ENCODE data around the gene CMC2. TPM values are rescaled to one million over a fixed set of nuclear protein-coding genes. Genes with fewer than 3 reads are reported as not detected.
A peak's percentile ranks its signal among the peaks of the same experiment; 100 is the strongest.

CMC2 gene
- total RNA-seq, 2 donors from 2014 or later = 20.5 to 61.7 TPM

DNA sequence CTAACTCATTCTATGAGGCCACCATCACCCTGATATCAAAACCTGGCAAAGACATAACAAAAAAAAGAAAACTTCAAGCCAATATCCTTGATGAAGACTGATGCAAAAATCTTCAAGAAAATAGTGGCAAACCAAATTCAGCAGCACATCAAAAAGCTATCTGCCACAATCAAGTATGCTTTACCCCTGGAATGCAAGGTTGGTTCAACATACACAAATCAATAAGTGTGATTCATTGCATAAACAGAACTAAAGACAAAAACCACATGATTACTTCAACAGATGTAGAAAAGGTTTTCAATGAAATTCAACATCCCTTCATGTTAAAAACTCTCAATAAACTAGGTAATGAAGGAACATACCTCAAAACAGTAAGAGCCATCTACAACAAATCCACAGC is 48.4 kb downstream of the CMC2 start:
- TF ChIP-seq, protein P1, sequence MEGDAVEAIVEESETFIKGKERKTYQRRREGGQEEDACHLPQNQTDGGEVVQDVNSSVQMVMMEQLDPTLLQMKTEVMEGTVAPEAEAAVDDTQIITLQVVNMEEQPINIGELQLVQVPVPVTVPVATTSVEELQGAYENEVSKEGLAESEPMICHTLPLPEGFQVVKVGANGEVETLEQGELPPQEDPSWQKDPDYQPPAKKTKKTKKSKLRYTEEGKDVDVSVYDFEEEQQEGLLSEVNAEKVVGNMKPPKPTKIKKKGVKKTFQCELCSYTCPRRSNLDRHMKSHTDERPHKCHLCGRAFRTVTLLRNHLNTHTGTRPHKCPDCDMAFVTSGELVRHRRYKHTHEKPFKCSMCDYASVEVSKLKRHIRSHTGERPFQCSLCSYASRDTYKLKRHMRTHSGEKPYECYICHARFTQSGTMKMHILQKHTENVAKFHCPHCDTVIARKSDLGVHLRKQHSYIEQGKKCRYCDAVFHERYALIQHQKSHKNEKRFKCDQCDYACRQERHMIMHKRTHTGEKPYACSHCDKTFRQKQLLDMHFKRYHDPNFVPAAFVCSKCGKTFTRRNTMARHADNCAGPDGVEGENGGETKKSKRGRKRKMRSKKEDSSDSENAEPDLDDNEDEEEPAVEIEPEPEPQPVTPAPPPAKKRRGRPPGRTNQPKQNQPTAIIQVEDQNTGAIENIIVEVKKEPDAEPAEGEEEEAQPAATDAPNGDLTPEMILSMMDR (IDR thresholded peaks at IDR 0.05) = no peak
- Histone ChIP-seq H3K9me3 (peaks cover 13% of the 10 kb centered on the region), H3K27ac (no peak overlapping the region), H3K4me1 (ENCODE audit: control insufficient read depth in 1 of 2, low read depth in 2 of 2) (no peaks in the 10 kb centered on the region), H3K27me3 (replicated peaks; ENCODE audit: insufficient read depth) (no peaks in the 10 kb centered on the region), H3K4me3 (no peak overlapping the region), H3K36me3 (no peaks in the 10 kb centered on the region)
- DNase-seq (ENCODE audit: low spot score) = no peak
- ATAC-seq (ENCODE audit: insufficient number of reproducible peaks, low FRiP score, low read depth) = no peak

DNA sequence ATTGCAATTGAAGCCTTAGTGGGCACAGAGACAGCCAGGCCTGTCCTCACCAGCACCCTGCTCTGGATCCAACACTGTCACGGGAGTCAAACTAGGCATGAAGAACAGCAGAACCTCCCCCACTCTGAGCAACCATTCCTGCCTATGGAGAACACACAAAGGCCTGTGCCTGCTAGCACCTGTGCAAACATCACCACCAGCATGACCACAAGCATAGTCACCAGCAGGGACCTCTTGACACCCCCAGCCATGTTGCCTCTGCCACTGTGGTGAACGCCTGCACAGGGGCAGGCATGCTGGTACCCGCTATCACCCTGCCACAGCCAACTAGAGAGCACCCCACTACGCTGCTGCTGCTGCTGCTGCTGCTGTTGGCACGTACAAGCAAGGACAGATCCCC is 51.7 kb downstream of the CMC2 start:
- no peak overlapping the region for H3K27ac ChIP-seq
- no peaks in the 10 kb centered on the region for H3K4me1 ChIP-seq (ENCODE audit: control insufficient read depth in 1 of 2, low read depth in 2 of 2)
- no peak overlapping the region for H3K4me3 ChIP-seq
- ATAC-seq (ENCODE audit: insufficient number of reproducible peaks, low FRiP score, low read depth) (no peak), DNase-seq (ENCODE audit: low spot score) (no peak)
- H3K9me3 ChIP-seq = peaks cover 13% of the 10 kb centered on the region
- TF ChIP-seq, protein P1 (IDR thresholded peaks at IDR 0.05) = no peak
- no peaks in the 10 kb centered on the region for H3K36me3 ChIP-seq
- H3K27me3 ChIP-seq (replicated peaks; ENCODE audit: insufficient read depth) = no peaks in the 10 kb centered on the region

DNA sequence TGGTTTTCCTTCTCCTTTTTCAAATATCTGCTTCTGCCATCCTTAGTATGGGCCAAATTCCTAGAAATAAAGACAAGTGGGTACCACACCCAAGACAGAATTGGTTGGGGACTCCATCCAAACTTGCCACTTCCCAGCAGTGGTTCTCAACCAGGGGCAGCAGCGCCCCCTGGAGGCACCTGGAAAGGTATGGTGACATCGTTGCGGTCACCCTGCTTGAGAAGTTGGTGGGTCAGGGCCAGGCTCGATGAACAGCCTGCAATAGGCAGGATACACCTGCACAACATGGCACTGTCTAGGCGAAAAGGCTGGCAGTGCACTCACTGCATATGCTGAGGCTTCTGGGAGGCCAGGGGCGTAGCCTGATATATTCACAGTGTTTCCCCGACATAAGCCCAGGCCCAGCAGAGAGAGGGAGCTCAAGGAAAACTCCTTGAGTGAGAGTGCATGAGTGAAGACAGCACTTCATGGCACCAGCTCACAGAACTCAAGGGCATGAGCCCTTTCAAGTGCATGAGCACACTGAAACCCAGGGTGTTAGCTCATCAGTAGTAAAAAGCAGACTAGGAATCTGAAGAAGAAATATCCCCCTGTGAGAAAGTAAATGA is 57.7 kb downstream of the CMC2 start:
- Histone ChIP-seq H3K36me3 (no peaks in the 10 kb centered on the region), H3K27ac (no peak overlapping the region), H3K9me3 (no peaks in the 10 kb centered on the region), H3K4me3 (no peak overlapping the region), H3K27me3 (replicated peaks; ENCODE audit: insufficient read depth) (no peaks in the 10 kb centered on the region), H3K4me1 (ENCODE audit: control insufficient read depth in 1 of 2, low read depth in 2 of 2) (no peaks in the 10 kb centered on the region)
- DNase-seq (ENCODE audit: low spot score) (no peak), ATAC-seq (ENCODE audit: insufficient number of reproducible peaks, low FRiP score, low read depth) (no peak)
- TF ChIP-seq, protein P1 (IDR thresholded peaks at IDR 0.05) = peak; percentile 50

DNA sequence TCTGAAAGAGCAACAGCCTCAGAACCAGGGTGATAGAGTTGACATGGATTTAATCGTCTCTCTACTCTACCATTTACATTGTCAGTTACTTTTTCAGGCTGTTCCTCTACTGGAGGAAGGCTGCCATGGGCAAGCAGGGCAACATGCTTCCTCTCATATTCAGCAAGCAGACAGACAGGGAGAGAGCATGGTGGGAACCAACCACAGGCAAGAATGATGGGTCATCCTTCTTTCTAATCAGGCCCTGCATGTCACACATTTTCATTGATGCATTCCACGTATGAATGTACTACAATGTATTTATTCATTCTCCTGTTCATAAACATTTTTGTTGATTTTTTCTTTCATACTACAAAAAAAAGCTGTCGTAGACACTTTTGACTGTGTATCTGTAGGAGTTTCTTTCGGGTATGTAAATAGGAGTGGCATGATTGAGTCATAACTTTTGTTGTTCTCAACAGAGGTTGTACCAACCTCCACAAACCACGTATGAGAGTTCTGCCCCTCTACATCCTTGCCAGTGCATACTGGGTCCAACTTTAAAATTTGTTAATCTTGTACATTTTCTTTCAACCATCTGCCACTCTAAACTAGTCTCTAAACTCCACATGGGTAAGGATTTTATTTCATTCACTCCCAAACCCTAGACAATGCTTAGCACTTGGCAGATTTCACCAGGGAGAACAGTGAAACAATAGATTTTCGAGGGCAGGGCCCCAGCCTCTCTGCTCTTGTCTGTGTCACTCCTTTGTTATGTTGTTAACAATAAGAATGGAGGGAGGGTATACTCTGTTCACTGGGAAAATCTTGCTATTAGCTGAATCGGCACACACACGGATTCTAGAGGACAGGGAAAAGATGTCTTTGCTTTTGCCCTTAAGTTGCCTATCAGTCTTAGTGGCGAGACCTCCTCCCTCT is 58.7 kb downstream of the CMC2 start:
- TF ChIP-seq, protein P1 (IDR thresholded peaks at IDR 0.05) = no peak
- H3K4me3 ChIP-seq = no peak overlapping the region
- ATAC-seq (ENCODE audit: insufficient number of reproducible peaks, low FRiP score, low read depth) (no peak), DNase-seq (ENCODE audit: low spot score) (no peak)
- no peaks in the 10 kb centered on the region for H3K9me3 ChIP-seq
- no peaks in the 10 kb centered on the region for H3K36me3 ChIP-seq
- H3K27ac ChIP-seq = no peak overlapping the region
- H3K4me1 ChIP-seq (ENCODE audit: control insufficient read depth in 1 of 2, low read depth in 2 of 2) = no peaks in the 10 kb centered on the region
- H3K27me3 ChIP-seq (replicated peaks; ENCODE audit: insufficient read depth) = no peaks in the 10 kb centered on the region

DNA sequence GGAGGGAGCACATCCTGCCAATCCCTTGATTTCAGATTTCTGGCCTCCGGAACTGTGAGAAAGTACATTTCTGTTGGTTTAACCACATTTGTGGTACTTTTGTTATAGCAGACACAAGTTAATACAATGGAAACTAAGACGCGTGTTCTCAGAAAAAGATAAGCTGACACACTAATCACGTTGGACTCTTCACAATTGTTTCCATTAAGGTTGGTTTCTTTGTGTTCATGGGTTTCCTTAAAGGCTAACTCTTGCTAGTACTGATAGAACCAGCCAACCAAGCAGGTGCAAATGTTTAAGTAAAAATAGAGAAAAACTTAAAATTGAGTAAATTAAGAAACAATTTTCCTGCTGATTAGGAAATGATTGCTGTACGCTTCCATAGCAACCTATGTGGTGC is 59.4 kb downstream of the CMC2 start:
- no peak for ATAC-seq (ENCODE audit: insufficient number of reproducible peaks, low FRiP score, low read depth)
- Histone ChIP-seq H3K9me3 (no peaks in the 10 kb centered on the region), H3K4me1 (ENCODE audit: control insufficient read depth in 1 of 2, low read depth in 2 of 2) (no peaks in the 10 kb centered on the region), H3K36me3 (no peaks in the 10 kb centered on the region), H3K27ac (no peak overlapping the region), H3K27me3 (replicated peaks; ENCODE audit: insufficient read depth) (no peaks in the 10 kb centered on the region), H3K4me3 (no peak overlapping the region)
- no peak for DNase-seq (ENCODE audit: low spot score)
- TF ChIP-seq, protein P1 (IDR thresholded peaks at IDR 0.05) = no peak

Data from thoracic aorta (tissue), 2 donors.